K562 (cell line): Measurements from ENCODE around the gene DNAJC18. TPM values are rescaled to one million over a fixed set of nuclear protein-coding genes. Genes with fewer than 3 reads are reported as not detected.

ENCODE experiments used
- ATAC-seq: fragments of 200-7000 bp; cut with Tn5 transposase; 3 replicates; pipeline ENCODE4 v1.9.1; 2020; ENCODE audit warnings: moderate library complexity
- BruUV-seq: library from RNA; stranded (reverse); fragments of 400-500 nt; replicated peaks from 2 replicates; lab custom pipeline; 2021; lab: Mats Ljungman, UMichigan
- CTCF ChIA-PET: fragments of 300-600 bp; formaldehyde crosslinking; extraction: SDS; loops from one replicate; lab custom pipeline; 2021; ENCODE audit warnings: low intra/inter-chr PET ratio; lab: Yijun Ruan, JAX
- POLR2A ChIA-PET: fragments of 300-600, 350-650 bp; sonication (Branson Sonifier 250); formaldehyde crosslinking; extraction: SDS; loops from one replicate; lab custom pipeline; 2021; ENCODE audit warnings: antibody characterized with exemption, inconsistent platforms; lab: Yijun Ruan, JAX
- DNase-seq, 4 experiments: peaks; one replicate each; pipeline versions ENCODE4 v3.0.0 to v3.0.0-alpha.2; 2011 to 2018; ENCODE audit warnings: low spot score in 3 of 4, mixed read lengths in 3 of 4; ENCODE audit errors: extremely low read depth in 1 of 4
- FAIRE-seq: peaks from 2 replicates; lab custom pipeline; 2011; peaks lifted over from hg19 to GRCh38; lab: Jason Lieb, UNC
- H2AFZ ChIP-seq: 2 replicates; pipeline ENCODE4 v1.6.0; 2011; ENCODE audit warnings: low read depth, low read length, control low read depth, inconsistent platforms
- H3K27ac ChIP-seq: fragments of 200-600 bp; 3 replicates; pipeline ENCODE4 v1.8.0; 2011; ENCODE audit warnings: low read depth, mild to moderate bottlenecking, control low read depth, inconsistent platforms, low read length, moderate library complexity, mixed read lengths; ENCODE audit errors: extremely low read depth
- H3K27me3 ChIP-seq, 2 experiments: fragments of 300-600 bp in 1 of 2; 2 replicates in 1 of 2; 3 replicates in 1 of 2; pipeline versions ENCODE4 v1.6.0 to v1.8.0; 2011; ENCODE audit warnings: inconsistent platforms in 2 of 2, low read length in 2 of 2, mild to moderate bottlenecking in 1 of 2, mixed read lengths in 1 of 2, moderate library complexity in 1 of 2; ENCODE audit not compliant: control insufficient read depth in 2 of 2, insufficient read depth in 2 of 2
- H3K36me3 ChIP-seq: fragments of 300-600 bp; 3 replicates; pipeline ENCODE4 v1.8.0; 2011; ENCODE audit warnings: mild to moderate bottlenecking, low read length, inconsistent platforms; ENCODE audit not compliant: control insufficient read depth, insufficient read depth
- H3K4me1 ChIP-seq, 2 experiments: fragments of 200-600 bp in 1 of 2; replicated peaks in 1 of 2; 2 replicates in 1 of 2; 3 replicates in 1 of 2; pipeline versions ENCODE4 v1.5.1 to v1.8.0; 2011; ENCODE audit warnings: inconsistent platforms in 2 of 2, low read length in 2 of 2, mild to moderate bottlenecking in 1 of 2, mixed read lengths in 1 of 2, moderate library complexity in 1 of 2; ENCODE audit not compliant: control insufficient read depth in 2 of 2, insufficient read depth in 2 of 2
- H3K4me2 ChIP-seq: 2 replicates; pipeline ENCODE4 v1.6.1; 2011; ENCODE audit warnings: low read length, control low read depth, inconsistent platforms, mixed read lengths; ENCODE audit not compliant: insufficient read depth
- H3K4me3 ChIP-seq: fragments of 200-600 bp; sonication (generic), shearing (Covaris generic); 2 replicates; pipeline ENCODE4 v1.5.1; 2016; ENCODE audit warnings: control low read depth, inconsistent platforms
- H3K79me2 ChIP-seq: fragments of 200-600 bp; 3 replicates; pipeline ENCODE4 v1.8.0; 2011; ENCODE audit warnings: low read length, inconsistent platforms; ENCODE audit not compliant: control insufficient read depth, insufficient read depth
- H3K9ac ChIP-seq, 2 experiments: 2 replicates each; pipeline versions ENCODE4 v1.6.0 to v1.6.1; 2011; ENCODE audit warnings: low read depth in 2 of 2, low read length in 2 of 2, control low read depth in 1 of 2, inconsistent platforms in 1 of 2, mild to moderate bottlenecking in 1 of 2, mixed read lengths in 1 of 2; ENCODE audit not compliant: insufficient read depth in 1 of 2
- H3K9me1 ChIP-seq: one replicate; pipeline ENCODE4 v1.6.0; 2011; ENCODE audit warnings: inconsistent platforms, mild to moderate bottlenecking, low read length, moderate library complexity; ENCODE audit not compliant: control insufficient read depth, insufficient read depth
- H3K9me3 ChIP-seq: replicated peaks from 2 replicates; pipeline ENCODE4 v1.5.1; 2011; ENCODE audit warnings: low read depth, low read length, inconsistent platforms; ENCODE audit not compliant: control insufficient read depth, insufficient read depth
- H4K20me1 ChIP-seq: replicated peaks from 2 replicates; pipeline ENCODE4 v1.6.1; 2011; ENCODE audit warnings: low read length, inconsistent platforms, mixed read lengths; ENCODE audit not compliant: control insufficient read depth, insufficient read depth
- HCFC1 ChIP-seq: IDR thresholded peaks from 2 replicates; pipeline ENCODE4 v1.6.1; 2012; ENCODE audit warnings: low read depth, low read length, improper control_type of control experiment
- HDGF ChIP-seq: fragments of 450-650 bp; IDR thresholded peaks from 2 replicates; pipeline ENCODE4 v1.6.1; 2016
- KLF10 ChIP-seq: fragments of 250-450 bp; sonication (Bioruptor Pico); IDR thresholded peaks from 2 replicates; pipeline ENCODE4 v1.6.1; 2021; ENCODE audit warnings: matching md5 sums
- SAP30 ChIP-seq: fragments of 200-600 bp; sonication (generic); IDR thresholded peaks from 2 replicates; pipeline ENCODE4 v1.6.1; 2012; ENCODE audit warnings: borderline replicate concordance, low read depth, mild to moderate bottlenecking, moderate library complexity, low read length, control low read depth, inconsistent platforms; ENCODE audit not compliant: insufficient read depth, poor library complexity, severe bottlenecking
- TEAD2 ChIP-seq: fragments of 450-650 bp; IDR thresholded peaks from 2 replicates; pipeline ENCODE4 v1.6.1; 2016; ENCODE audit warnings: missing genetic modification characterization, control low read depth, missing compliant biosample characterization
- TOE1 ChIP-seq, 2 experiments: fragments of 450-650 bp in 1 of 2; sonication (generic) in 1 of 2; formaldehyde crosslinking in 1 of 2; IDR thresholded peaks; 2 replicates each; pipeline versions ENCODE4 v1.7.1 to v1.8.0; 2016 to 2022; ENCODE audit warnings: borderline replicate concordance in 2 of 2, mild to moderate bottlenecking in 2 of 2, antibody characterized with exemption in 1 of 2, inconsistent platforms in 1 of 2, low read depth in 1 of 2, missing genetic modification reagents in 1 of 2, moderate library complexity in 1 of 2
- WGBS: fragments of 100-300 bp; shearing (Covaris generic); methylation state at CpG from one replicate; pipeline ENCODE4 v1.1.6; 2016; ENCODE audit warnings: low coverage, mixed read lengths; ENCODE audit not compliant: insufficient coverage; ENCODE audit errors: missing lambda C conversion rate; 5-methylcytosine and 5-hydroxymethylcytosine counted together
- in situ Hi-C: fragments of 300-500 bp; cut with MboI; formaldehyde crosslinking; loops from 4 replicates; pipeline ENCODE4 v1.15.0; 2018; ENCODE audit warnings: inconsistent platforms, mixed read lengths
- intact Hi-C: fragments of 100-400 bp; cut with micrococcal nuclease; formaldehyde crosslinking; loops from 2 replicates; pipeline ENCODE4 v1.14.2; 2022
- polyA plus RNA-seq, 8 experiments: library from polyadenylated mRNA; depleted of rRNA in 4 of 8; stranded (reverse) in 5 of 8; unstranded in 3 of 8; fragments of >200 nt; fragmentation: Nextera tagmentation in 2 of 8; fragmentation: Illumina TruSeq in 1 of 8; extraction: Ambion mirVana in 2 of 8; extraction: Trizol in 1 of 8; gene quantifications; 2 replicates each; pipeline versions ENCODE4 v1.2.1 to v1.2.3, GENCODE V29; 2011 to 2014; ENCODE audit warnings: inconsistent platforms in 1 of 8, missing spikeins in 1 of 8
- total RNA-seq, 7 experiments: library from RNA; depleted of rRNA in 6 of 7; stranded (reverse); fragments of >200 nt in 6 of 7; fragmentation: Illumina TruSeq in 2 of 7; extraction: Trizol in 2 of 7; gene quantifications; 2 replicates each; pipeline versions ENCODE4 v1.2.1 to v1.2.3, GENCODE V29; 2011 to 2021; ENCODE audit warnings: low replicate concordance in 1 of 7
- TF ChIP-seq, protein P1 (sequence below), 2 experiments: IDR thresholded peaks; 2 replicates each; pipeline ENCODE4 v1.6.1; 2012; ENCODE audit warnings: improper control_type of control experiment in 2 of 2, low read depth in 2 of 2, low read length in 2 of 2, borderline replicate concordance in 1 of 2

Gene DNAJC18
- total and polyA plus RNA-seq, 9 of the 15 experiments (the other 6 are each of a cell fraction or from before 2014, with no cell fraction given) = 1.5 to 13.3 (median 7.5) TPM

DNA sequence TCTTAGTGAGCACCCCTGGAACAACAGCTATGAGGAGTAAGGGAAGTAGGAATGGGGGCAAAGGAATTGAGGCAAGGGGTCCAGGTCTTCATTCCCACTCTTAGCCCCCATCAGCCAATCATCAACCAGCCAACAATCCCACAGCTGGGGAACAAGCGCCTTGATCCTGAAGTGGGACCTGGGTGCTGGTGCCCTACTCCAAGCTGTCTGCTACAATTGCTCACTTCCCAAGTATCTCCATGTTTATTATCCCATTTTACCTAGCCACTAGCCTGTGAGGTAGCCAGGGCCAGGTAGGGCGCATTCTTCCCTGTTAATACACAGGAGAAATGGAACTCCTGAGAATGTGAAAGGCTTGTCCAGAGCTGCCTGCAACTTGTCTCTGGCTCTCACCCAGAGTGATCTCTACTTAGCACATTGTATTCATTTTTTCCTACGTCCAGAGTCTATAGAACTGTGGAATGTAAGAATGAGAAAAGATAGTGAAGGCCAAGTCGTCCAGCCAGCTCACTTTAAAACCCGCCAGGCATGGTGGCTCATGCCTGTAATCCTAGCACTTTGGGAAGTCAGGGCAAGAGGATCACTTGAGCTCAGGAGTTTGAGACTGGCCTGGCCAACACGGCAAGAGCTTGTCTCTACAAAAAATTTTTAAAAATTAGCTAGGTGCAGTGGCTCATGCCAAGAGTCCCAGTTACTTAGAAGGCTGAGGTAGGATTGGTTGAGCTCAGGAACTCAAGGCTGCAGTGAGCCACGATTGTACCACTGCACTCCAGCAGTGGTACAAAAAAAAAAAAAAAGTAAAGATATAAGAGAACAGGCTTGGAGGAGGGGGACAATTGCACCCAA is 6.2 kb upstream of the DNAJC18 start:
- TF ChIP-seq KLF10 (CRISPR knock-in tag) (no peak), TEAD2 (tag) (no peak), HDGF (no peak), TOE1 (IDR thresholded peaks at IDR 0.05; ENCODE audit: borderline replicate concordance) (no peak), TOE1 (CRISPR knock-in tag; IDR thresholded peaks at IDR 0.05; ENCODE audit: borderline replicate concordance, low read depth) (no peak), HCFC1 (no peak), SAP30 (no peak)
- TF ChIP-seq, protein P1, sequence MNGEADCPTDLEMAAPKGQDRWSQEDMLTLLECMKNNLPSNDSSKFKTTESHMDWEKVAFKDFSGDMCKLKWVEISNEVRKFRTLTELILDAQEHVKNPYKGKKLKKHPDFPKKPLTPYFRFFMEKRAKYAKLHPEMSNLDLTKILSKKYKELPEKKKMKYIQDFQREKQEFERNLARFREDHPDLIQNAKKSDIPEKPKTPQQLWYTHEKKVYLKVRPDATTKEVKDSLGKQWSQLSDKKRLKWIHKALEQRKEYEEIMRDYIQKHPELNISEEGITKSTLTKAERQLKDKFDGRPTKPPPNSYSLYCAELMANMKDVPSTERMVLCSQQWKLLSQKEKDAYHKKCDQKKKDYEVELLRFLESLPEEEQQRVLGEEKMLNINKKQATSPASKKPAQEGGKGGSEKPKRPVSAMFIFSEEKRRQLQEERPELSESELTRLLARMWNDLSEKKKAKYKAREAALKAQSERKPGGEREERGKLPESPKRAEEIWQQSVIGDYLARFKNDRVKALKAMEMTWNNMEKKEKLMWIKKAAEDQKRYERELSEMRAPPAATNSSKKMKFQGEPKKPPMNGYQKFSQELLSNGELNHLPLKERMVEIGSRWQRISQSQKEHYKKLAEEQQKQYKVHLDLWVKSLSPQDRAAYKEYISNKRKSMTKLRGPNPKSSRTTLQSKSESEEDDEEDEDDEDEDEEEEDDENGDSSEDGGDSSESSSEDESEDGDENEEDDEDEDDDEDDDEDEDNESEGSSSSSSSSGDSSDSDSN (IDR thresholded peaks at IDR 0.05; ENCODE audit: borderline replicate concordance in 1 of 2, low read depth in 2 of 2, low read length in 2 of 2) = no peak
- Histone ChIP-seq H3K9me1 (no peaks in the 10 kb centered on the region), H3K4me1 (peaks cover 0 to 11% of the 10 kb centered on the region in 2 experiments; a peak in 3 of 5 replicates), H3K27ac (no peak overlapping the region), H2AFZ (peak overlapping the region; percentile 34; the same call in 1 of the 2 replicates), H3K36me3 (no peaks in the 10 kb centered on the region), H3K9ac (no peak overlapping the region), H3K4me3 (no peak overlapping the region), H3K9me3 (no peaks in the 10 kb centered on the region), H3K4me2 (no peak overlapping the region), H4K20me1 (no peaks in the 10 kb centered on the region), H3K27me3 (no peaks in the 10 kb centered on the region), H3K79me2 (no peaks in the 10 kb centered on the region)
- WGBS = 31% methylated on average over 7 of the region's 7 CpGs
- intact Hi-C loops (no loop called here), in situ Hi-C loops (no loop called here)
- CTCF ChIA-PET = no interaction called here
- no peak; the same call in 2 of the 3 replicates for ATAC-seq
- BruUV-seq = no TSS peak
- no peak for DNase-seq
- POLR2A ChIA-PET = interaction anchor here (0.5 to 1.4 kb wide), 7 partner anchors 9 to 170 kb away, joined by 3 to 6 read pairs (median 3); partner anchors contain the start of gene STING1
- FAIRE-seq = no peak
